Neuronal stem cell (in vitro differentiated cells): ENCODE measurements around the gene RANBP17.

ENCODE experiments used
- DNase-seq: peaks from one replicate; pipeline ENCODE4 v3.0.0-alpha.2; 2013; ENCODE audit warnings: low spot score
- H2AFZ ChIP-seq: one replicate; pipeline ENCODE4 v1.6.1; 2013; ENCODE audit warnings: mild to moderate bottlenecking, low read length, inconsistent platforms
- H2AK5ac ChIP-seq: 2 replicates; pipeline ENCODE4 v1.6.1; 2013; ENCODE audit warnings: low read depth, mild to moderate bottlenecking, inconsistent platforms, low read length, moderate library complexity, mixed read lengths
- H2BK120ac ChIP-seq: 2 replicates; pipeline ENCODE4 v1.6.1; 2013; ENCODE audit warnings: low read depth, mild to moderate bottlenecking, inconsistent platforms, low read length, moderate library complexity, mixed read lengths
- H2BK12ac ChIP-seq: one replicate; pipeline ENCODE4 v1.6.1; 2013; ENCODE audit warnings: low read length, inconsistent platforms
- H2BK15ac ChIP-seq: 2 replicates; pipeline ENCODE4 v1.6.1; 2013; ENCODE audit warnings: mild to moderate bottlenecking, low read length, inconsistent platforms, mixed read lengths
- H2BK5ac ChIP-seq: one replicate; pipeline ENCODE4 v1.6.1; 2013; ENCODE audit warnings: inconsistent platforms, mild to moderate bottlenecking, low read length, moderate library complexity
- H3K14ac ChIP-seq: one replicate; pipeline ENCODE4 v1.6.1; 2013; ENCODE audit warnings: low read length, inconsistent platforms
- H3K18ac ChIP-seq: 2 replicates; pipeline ENCODE4 v1.6.1; 2013; ENCODE audit warnings: low read length, inconsistent platforms
- H3K23ac ChIP-seq: 2 replicates; pipeline ENCODE4 v1.6.1; 2013; ENCODE audit warnings: low read depth, mild to moderate bottlenecking, mixed read lengths, low read length, inconsistent platforms; ENCODE audit not compliant: poor library complexity
- H3K27ac ChIP-seq: replicated peaks from 3 replicates; pipeline ENCODE4 v1.5.1; 2013; ENCODE audit warnings: low read length, inconsistent platforms
- H3K27me3 ChIP-seq, 3 experiments: 2 replicates each; pipeline ENCODE4 v1.6.1; 2013; ENCODE audit warnings: low read length in 3 of 3, mild to moderate bottlenecking in 2 of 3, inconsistent platforms in 1 of 3, low read depth in 1 of 3, mixed read lengths in 1 of 3, moderate library complexity in 1 of 3; ENCODE audit not compliant: control insufficient read depth in 3 of 3, insufficient read depth in 3 of 3
- H3K36me3 ChIP-seq, 2 donors: replicated peaks in 1 of 2; 2 replicates each; pipeline ENCODE4 v1.6.1; 2013; ENCODE audit warnings: low read length in 2 of 2; ENCODE audit not compliant: control insufficient read depth in 2 of 2, insufficient read depth in 2 of 2
- H3K4ac ChIP-seq: 2 replicates; pipeline ENCODE4 v1.6.1; 2013; ENCODE audit warnings: inconsistent platforms, mild to moderate bottlenecking, low read length, moderate library complexity
- H3K4me1 ChIP-seq, 2 donors: 1 replicate in 1 of 2; 2 replicates in 1 of 2; pipeline ENCODE4 v1.6.1; 2013; ENCODE audit warnings: low read length in 2 of 2, low read depth in 1 of 2; ENCODE audit not compliant: control insufficient read depth in 2 of 2, insufficient read depth in 1 of 2
- H3K4me2 ChIP-seq: one replicate; pipeline ENCODE4 v1.6.1; 2013; ENCODE audit warnings: mild to moderate bottlenecking, low read length, inconsistent platforms; ENCODE audit not compliant: insufficient read depth, poor library complexity, severe bottlenecking
- H3K4me3 ChIP-seq, 2 donors: 2 replicates each; pipeline ENCODE4 v1.5.1; 2013; ENCODE audit warnings: low read length in 2 of 2, mild to moderate bottlenecking in 2 of 2, inconsistent platforms in 1 of 2, moderate library complexity in 1 of 2
- H3K79me1 ChIP-seq: one replicate; pipeline ENCODE4 v1.6.1; 2013; ENCODE audit warnings: low read depth, mild to moderate bottlenecking, inconsistent platforms, low read length, moderate library complexity
- H3K9ac ChIP-seq: one replicate; pipeline ENCODE4 v1.6.1; 2013; ENCODE audit warnings: mild to moderate bottlenecking, low read depth, low read length, inconsistent platforms; ENCODE audit not compliant: poor library complexity
- H3K9me3 ChIP-seq, 2 donors: replicated peaks in 1 of 2; 2 replicates each; pipeline versions ENCODE3 to v1.6.1; 2013; ENCODE audit warnings: low read length in 2 of 2, mild to moderate bottlenecking in 2 of 2, inconsistent platforms in 1 of 2, low read depth in 1 of 2, mixed read lengths in 1 of 2, moderate library complexity in 1 of 2; ENCODE audit not compliant: control insufficient read depth in 2 of 2, insufficient read depth in 1 of 2
- H4K8ac ChIP-seq: one replicate; pipeline ENCODE4 v1.6.1; 2013; ENCODE audit warnings: low read depth, mild to moderate bottlenecking, inconsistent platforms, low read length, moderate library complexity
- H4K91ac ChIP-seq: one replicate; pipeline ENCODE4 v1.6.1; 2013; ENCODE audit warnings: low read length, low read depth, mild to moderate bottlenecking, inconsistent platforms; ENCODE audit not compliant: poor library complexity
- WGBS, 2 donors: extraction: QIAGEN DNeasy Blood & Tissue Kit; methylation state at CpG; one replicate each; pipeline ENCODE4 v1.1.7; 2013; ENCODE audit warnings: missing lambda C conversion rate in 2 of 2, mixed read lengths in 1 of 2; ENCODE audit not compliant: insufficient read length in 2 of 2, insufficient replicate concordance in 1 of 2; ENCODE audit errors: extremely low coverage in 2 of 2; 5-methylcytosine and 5-hydroxymethylcytosine counted together

RANBP17 gene

DNA sequence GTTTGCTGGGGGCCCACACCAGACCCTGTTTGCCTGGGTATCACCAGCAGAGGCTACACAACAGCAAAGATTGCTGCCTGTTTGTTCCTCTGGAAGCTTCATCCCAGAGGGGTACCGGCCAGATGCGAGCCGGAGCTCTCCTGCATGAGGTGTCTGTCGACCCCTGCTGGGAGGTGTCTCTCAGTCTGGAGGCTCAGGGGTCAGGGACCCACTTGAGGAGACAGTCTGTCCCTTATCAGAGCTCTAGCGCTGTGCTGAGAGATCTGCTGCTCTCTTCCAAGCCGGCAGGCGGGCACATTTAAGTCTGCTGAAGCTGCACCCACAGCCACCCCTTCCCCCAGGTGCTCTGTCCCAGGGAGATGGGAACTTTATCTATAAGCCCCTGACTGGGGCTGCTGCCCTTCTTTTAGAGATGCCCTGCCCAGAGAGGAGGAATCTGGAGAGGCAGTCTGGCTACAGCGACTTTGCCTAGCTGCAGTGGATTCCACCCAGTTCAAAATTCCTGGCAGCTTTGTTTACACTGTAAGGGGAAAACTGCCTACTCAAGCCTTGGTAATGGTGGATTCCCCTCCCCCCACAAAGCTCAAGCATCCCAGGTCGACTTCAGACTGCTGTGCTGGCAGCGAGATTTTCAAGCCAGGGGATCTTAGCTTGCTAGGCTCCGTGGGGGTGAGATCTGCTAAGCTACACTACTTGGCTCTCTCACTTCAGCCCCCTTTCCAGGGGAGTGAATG is 241.2 kb downstream of the RANBP17 start:
- Histone ChIP-seq H3K4ac (no peak overlapping the region), H2BK12ac (no peak overlapping the region), H3K4me2 (no peak overlapping the region), H3K27me3 (no peaks in the 10 kb centered on the region), H3K9me3 (peaks cover 0 to 1% of the 10 kb centered on the region in 2 donors), H3K18ac (no peak overlapping the region), H2BK5ac (no peak overlapping the region), H4K91ac (no peak overlapping the region), H3K36me3 (no peaks in the 10 kb centered on the region), H3K9ac (no peak overlapping the region), H3K4me3 (no peak overlapping the region), H2AK5ac (peak overlapping the region; percentile 14), H4K8ac (no peak overlapping the region), H3K23ac (no peak overlapping the region), H2BK120ac (no peak overlapping the region), H2AFZ (no peak overlapping the region), H3K27ac (no peak overlapping the region), H3K14ac (no peak overlapping the region), H2BK15ac (no peak overlapping the region), H3K79me1 (no peaks in the 10 kb centered on the region), H3K4me1 (no peaks in the 10 kb centered on the region)
- DNase-seq: no peak
- no CpG with 5 or more reads among the region's 11 CpGs for WGBS, 2 donors

DNA sequence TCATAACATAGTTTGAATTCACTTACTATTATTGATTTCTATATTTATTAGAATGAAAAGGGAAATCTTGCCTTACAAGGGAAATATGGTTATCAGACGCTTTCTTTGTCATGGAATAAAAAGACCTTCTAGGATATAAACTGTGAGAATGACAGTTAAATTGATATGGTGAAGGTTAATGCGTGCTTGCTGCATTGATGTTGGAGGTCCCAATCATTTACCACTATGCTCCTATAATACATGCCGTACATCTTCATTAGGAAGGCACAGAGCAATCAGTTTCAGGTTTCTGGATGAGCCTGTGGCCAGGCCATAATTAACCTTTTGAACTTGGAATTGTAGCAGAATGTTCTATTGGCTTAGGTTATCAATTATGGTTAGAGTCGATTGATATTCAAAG is 245.9 kb downstream of the RANBP17 start:
- no peak overlapping the region for H3K18ac ChIP-seq
- H4K91ac ChIP-seq: no peak overlapping the region
- H2BK12ac ChIP-seq: no peak overlapping the region
- H3K36me3 ChIP-seq: no peaks in the 10 kb centered on the region
- no peak overlapping the region for H2AK5ac ChIP-seq
- H4K8ac ChIP-seq: no peak overlapping the region
- no peak overlapping the region for H3K14ac ChIP-seq
- no peak overlapping the region for H3K23ac ChIP-seq
- no peak overlapping the region for H3K4me2 ChIP-seq
- no peak overlapping the region for H3K4me3 ChIP-seq
- no peaks in the 10 kb centered on the region for H3K4me1 ChIP-seq
- H3K27ac ChIP-seq: no peak overlapping the region
- H2BK120ac ChIP-seq: no peak overlapping the region
- peaks cover 0 to 1% of the 10 kb centered on the region in 2 donors for H3K9me3 ChIP-seq
- no peak overlapping the region for H2BK5ac ChIP-seq
- H3K9ac ChIP-seq: no peak overlapping the region
- H3K4ac ChIP-seq: no peak overlapping the region
- no CpG with 5 or more reads among the region's 4 CpGs for WGBS, 2 donors
- H2AFZ ChIP-seq: no peak overlapping the region
- no peaks in the 10 kb centered on the region for H3K79me1 ChIP-seq
- H3K27me3 ChIP-seq: no peaks in the 10 kb centered on the region
- H2BK15ac ChIP-seq: no peak overlapping the region
- DNase-seq: no peak

DNA sequence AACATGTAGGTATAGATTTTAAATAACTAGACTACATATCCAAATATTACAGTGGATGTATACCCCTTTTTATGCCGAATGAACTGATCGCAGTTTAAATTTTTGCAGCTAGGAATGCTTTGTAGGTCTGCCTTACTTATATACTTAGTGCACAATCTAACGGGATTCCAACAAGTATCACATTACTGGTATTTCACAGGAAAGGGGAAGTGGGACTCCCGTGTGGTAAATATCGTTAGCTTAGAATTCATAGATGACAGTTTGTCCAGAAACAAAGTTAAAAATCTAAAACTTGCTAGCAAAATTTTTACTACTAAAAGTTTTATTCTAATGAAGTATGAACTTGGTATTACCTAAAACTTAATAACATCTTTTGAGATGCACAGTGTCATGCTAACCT is 253.7 kb downstream of the RANBP17 start:
- no peak overlapping the region for H3K4me3 ChIP-seq
- no peak overlapping the region for H2BK12ac ChIP-seq

DNA sequence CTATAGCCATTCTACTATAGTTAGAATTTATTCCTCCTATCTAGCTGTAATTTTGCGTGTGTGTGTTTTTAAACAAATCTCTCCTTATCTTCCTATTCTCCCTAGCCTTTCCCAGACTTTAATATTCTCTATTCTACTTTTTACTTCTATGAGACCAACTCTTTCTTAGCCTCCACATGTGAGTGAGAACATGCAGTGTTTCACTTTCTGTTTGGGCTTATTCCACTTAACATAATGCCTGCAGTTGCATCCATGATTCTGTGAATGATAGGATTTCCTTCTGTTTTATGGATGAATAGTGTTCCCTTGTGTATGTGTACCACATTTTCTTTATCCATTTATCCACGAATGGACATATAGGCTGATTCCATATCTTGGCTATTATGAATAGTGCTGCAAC is 254.9 kb downstream of the RANBP17 start:
- Histone ChIP-seq H2BK15ac (no peak overlapping the region), H3K27ac (no peak overlapping the region), H3K4me1 (peaks cover 0 to 3% of the 10 kb centered on the region in 2 donors), H2BK120ac (no peak overlapping the region), H2BK12ac (no peak overlapping the region), H3K79me1 (no peaks in the 10 kb centered on the region), H3K14ac (no peak overlapping the region), H3K4me3 (no peak overlapping the region), H2BK5ac (no peak overlapping the region), H4K91ac (no peak overlapping the region), H3K27me3 (no peaks in the 10 kb centered on the region), H3K9me3 (peaks cover 0 to 6% of the 10 kb centered on the region in 2 donors), H4K8ac (no peak overlapping the region), H3K18ac (no peak overlapping the region), H3K4me2 (no peak overlapping the region), H3K23ac (no peak overlapping the region), H2AFZ (no peak overlapping the region), H3K9ac (no peak overlapping the region), H2AK5ac (no peak overlapping the region), H3K36me3 (no peaks in the 10 kb centered on the region), H3K4ac (no peak overlapping the region)
- WGBS, 2 donors: no CpG with 5 or more reads among the region's 2 CpGs
- DNase-seq: no peak

More for the DNA sequence above, 253.7 kb downstream of the RANBP17 start:
- no peaks in the 10 kb centered on the region for H3K4me1 ChIP-seq
- H3K27ac ChIP-seq: no peak overlapping the region
- DNase-seq: no peak
- no peak overlapping the region for H3K18ac ChIP-seq
- no peak overlapping the region for H4K91ac ChIP-seq
- H2BK5ac ChIP-seq: no peak overlapping the region
- H2AFZ ChIP-seq: no peak overlapping the region
- no peak overlapping the region for H2BK15ac ChIP-seq
- H3K23ac ChIP-seq: no peak overlapping the region
- H2BK120ac ChIP-seq: no peak overlapping the region
- H3K9ac ChIP-seq: no peak overlapping the region
- no peak overlapping the region for H4K8ac ChIP-seq
- no peak overlapping the region for H3K4me2 ChIP-seq
- H2AK5ac ChIP-seq: no peak overlapping the region
- WGBS, 2 donors: no CpG with 5 or more reads among the region's 5 CpGs
- H3K4ac ChIP-seq: no peak overlapping the region
- H3K14ac ChIP-seq: no peak overlapping the region
- no peaks in the 10 kb centered on the region for H3K36me3 ChIP-seq
- H3K27me3 ChIP-seq: no peaks in the 10 kb centered on the region
- H3K79me1 ChIP-seq: no peaks in the 10 kb centered on the region
- H3K9me3 ChIP-seq: peaks cover 0 to 6% of the 10 kb centered on the region in 2 donors
